NCI-H187 (cell line): ENCODE data around the gene LOXHD1.
A peak's percentile ranks its signal among the peaks of the same experiment; 100 is the strongest.

Experiments used
- DNase-seq, 2 experiments: peaks; one replicate each; lab custom pipeline; 2025; lab: John Stamatoyannopoulos, UW

Gene LOXHD1

DNA sequence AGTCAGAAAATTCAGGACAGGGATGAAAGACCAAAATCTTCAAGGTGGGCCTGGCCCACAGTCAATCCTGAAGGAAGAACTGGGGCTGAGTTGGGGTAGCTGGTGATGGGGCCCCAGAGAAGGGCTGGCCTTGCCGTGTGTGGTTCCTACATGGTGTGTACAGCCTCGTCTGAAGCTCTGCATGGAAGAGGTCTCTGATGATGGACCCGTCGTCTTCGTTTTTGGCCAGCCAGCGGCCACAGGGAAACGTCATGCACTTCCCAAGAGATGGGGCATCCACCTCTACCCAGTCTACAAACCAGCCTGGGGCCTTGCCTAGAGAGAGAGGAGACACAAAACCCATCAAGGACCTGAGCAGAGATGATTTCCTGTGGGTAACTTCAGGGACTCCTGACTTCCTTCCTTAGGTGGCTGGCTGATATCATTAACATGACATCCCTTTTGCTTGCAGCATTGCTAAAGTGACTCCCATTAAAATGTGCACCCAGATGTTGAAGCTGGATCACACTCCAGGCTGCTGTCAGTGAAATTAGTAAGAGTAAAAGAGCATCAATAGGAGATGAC lies 115.3 kb downstream of the LOXHD1 start:
- DNase-seq = no peak

DNA sequence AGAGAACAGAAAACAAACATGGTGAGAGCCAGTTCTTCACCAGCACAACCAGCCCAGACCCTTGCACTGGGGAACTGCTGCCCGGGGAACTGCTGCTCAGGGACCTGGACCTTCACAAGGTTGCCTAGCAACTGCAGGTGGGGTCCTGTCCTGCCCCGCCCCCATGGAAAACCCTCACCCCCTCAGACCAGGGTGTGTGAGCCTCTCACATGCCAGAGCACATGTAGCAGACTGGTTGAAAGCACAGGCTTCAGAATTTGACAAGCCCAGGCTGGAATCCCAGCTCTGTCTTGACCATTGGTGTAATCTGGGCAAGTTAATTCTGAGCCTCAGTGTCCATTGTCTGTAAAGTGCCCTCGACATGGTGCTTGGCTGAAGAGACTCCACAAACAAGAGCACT lies 118.6 kb downstream of the LOXHD1 start:
- no peak for DNase-seq

DNA sequence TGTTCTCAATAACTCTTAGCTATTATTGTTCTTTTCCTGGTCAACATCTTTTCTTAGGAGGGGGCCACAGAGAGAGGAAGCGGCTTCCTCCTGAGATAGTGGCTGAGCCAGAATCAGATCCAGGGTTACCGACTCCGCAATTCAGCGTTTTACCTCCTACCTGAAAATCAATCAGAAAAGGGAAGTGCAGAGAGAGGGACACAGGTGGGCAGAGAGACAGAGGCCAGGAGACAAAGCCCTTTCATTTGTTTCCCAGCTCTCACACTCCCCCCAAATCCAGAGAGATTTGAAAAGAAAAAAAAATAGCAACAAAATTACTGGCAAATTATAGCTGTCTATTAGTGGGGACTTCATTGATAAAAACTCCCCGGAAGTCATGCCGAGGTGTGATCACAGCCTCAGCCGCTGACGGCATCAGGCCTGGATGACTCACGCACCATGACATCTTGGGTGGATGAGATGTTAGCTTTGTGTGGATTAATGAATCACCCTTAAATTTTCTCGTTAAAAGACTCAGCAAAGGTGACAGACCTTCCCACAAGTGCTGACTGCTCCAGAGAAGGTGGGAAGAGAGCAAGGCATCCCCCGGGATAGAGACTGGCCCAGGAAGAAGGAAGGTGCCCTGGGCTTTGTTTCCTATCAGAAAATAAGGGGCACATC lies 120.7 kb downstream of the LOXHD1 start:
- DNase-seq = no peak

DNA sequence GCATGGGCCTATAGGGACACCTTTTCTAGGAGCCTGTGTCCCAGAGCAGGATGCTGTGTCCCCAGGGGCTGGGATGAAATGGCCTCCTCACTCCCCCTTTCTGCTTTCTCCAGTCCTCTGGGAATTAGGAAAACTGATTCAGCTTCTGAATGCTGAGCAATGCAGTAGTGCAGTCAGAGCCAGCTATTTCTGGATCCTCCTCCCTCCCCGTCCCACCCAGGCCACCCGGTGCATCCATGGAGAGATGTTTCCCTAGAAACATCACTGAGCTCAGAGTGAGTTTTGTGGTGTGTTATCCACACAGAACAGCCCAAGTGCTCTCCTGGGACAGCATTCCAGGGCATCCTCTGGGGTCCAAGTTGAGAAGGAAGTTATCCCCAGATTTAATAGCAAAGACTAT lies 125.5 kb downstream of the LOXHD1 start:
- DNase-seq = no peak

DNA sequence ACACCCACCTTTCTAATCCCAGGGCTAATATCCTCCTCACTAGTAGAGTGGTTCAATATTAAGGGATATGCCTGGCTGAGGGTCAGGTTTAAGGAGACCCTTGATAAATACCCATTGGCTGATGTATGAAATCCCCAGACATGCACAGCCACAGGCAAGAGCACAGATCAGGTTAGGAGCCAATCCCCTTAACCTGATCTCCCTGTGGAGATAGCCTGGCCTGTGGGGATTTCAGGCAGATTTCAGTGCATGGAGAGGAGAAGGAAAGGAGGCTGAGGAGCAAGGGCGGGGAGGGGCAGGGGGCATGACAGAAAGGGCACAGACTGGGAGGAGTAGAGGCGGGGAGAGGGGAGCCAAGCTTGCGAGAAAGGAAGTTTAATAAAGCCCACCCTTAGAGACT lies 129.0 kb downstream of the LOXHD1 start:
- no peak for DNase-seq

DNA sequence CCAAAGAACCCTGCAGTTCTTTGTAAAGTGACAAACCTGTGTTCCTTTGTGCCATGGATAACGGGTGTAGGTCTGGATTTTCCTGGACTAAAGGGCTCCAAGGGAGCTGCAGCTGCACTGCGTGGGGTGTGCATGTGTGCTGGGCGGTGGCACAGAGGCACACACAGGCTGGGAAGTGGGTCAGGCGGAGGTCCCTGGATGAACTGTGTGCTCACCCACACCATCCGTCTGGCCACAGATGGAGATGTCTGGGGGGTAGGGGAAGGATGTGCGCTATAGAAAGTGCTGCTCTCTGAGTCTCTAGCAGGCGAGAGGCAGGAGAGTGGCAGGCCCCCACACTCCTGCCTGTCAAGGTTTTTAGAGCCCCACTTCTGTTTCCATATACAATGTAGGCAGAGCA lies 137.2 kb downstream of the LOXHD1 start:
- DNase-seq = no peak

DNA sequence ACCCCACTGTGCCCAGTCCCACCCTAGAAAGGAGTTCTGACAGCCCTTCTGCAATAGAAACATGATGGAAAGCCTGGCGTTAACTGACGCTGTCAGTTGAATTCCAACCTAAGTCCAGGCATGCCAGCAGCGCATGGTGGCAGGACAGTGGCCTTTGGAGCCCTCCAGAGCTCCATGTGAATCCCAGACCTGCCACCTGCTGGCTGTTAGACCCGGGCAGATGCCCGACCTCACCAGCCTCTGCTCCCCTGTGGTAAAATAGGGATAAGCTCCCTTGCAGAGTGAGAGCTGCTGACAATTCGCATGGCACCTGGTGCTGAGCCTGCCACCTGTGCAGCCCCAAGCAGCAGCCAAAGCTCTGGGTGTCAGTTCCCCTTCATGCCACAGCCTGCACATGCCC lies 138.6 kb downstream of the LOXHD1 start:
- DNase-seq = no peak

DNA sequence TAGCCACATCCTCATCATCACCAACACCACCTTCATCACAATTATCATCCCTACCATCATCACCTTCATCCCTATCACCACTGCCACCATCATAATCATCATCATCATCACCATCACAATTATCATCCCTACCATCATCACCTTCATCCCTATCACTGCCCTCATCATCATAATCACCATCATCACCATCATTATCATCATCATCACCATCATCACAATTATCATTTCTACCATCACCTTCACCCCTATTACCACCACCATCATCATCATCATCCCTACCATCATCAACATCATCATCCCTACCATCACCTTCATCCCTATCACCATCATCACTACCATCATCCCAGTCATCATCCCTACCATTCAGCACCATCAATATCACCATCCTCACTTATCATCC lies 140.5 kb downstream of the LOXHD1 start:
- no peak for DNase-seq

DNA sequence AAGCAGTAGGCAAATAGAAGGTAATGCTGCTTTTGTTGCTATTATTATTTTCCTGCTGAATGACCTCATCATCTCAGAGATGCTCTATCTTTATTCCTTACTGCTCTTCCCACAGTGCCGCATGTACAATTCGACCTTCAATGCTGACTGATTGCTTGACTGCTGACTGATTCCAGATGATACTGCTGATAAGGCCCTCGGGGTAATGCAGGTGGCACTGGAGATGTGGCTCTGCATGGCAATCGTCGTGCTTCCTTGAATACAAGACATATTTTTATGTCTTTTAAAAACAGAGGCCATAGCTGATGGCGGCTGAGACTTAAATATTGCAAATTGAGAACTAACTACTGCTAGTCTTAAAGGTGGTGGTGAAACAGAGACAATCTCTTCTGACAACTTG lies 146.6 kb downstream of the LOXHD1 start:
- DNase-seq = no peak

DNA sequence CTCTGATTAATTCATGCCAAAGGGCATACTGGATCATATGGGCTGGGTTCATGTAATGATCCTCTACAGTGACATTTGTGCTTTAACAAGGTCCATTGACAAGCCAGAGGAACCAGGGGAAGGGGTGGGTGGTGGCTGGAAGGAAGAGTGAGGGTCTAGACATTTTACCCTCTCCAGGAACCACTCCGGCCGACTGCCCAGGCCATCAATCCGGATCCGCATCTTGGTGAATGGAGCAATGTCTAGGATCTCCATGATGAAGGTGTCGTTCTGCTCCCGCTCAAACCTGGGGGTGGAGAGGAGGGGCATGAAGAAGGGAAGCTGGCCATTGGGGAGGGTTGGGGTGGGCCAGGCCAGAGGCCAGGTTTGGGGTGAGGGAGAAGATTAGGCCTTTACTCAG lies 147.5 kb downstream of the LOXHD1 start:
- DNase-seq = no peak

DNA sequence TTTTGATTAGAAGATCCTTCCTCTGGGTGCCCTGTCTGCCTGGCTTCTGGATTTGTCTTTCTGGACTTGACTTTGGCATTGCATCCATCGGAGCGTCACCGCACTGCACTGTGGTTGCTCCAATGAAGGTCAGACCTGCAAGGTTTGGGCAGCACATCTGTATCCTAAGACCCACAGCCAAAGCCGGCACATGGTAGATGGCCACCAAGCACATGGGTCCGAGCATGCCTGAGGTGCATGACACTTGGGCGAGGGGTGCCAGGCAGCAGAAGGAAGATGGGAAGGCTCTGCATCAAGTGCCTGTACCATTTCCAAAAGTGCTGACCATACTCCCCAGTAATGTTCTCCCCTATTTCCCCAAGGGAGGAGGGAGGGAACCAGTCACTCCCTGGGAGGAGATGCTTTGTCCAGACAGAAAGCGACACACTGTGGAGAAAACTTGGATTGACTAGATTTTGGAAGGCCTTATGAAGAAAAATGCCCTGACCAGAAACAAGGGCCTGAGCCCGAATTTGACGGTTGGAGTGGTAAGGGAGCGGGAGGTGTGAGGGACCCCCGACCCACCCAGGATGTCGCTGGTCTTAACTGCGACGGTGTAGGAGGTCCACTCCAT lies 149.9 kb downstream of the LOXHD1 start:
- DNase-seq = no peak

DNA sequence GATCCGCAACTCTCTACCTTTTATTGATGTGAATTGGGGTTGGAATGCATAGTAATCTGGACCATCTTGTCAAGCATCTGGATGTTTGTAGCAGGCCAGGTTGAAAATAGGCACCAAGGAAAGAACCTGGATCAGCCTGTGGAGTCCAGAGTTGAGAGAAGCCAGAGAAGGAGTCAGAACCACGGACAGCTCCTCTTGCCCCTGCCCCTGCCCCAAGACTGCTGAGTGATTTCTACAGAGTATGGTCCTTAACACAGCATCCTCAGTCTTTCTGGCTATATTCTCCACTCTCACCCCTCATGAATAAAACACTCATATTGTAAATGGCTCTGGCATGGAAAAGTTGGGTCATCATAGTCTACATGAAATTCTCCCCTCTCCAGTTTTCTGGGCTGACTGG lies 154.6 kb downstream of the LOXHD1 start:
- no peak for DNase-seq

DNA sequence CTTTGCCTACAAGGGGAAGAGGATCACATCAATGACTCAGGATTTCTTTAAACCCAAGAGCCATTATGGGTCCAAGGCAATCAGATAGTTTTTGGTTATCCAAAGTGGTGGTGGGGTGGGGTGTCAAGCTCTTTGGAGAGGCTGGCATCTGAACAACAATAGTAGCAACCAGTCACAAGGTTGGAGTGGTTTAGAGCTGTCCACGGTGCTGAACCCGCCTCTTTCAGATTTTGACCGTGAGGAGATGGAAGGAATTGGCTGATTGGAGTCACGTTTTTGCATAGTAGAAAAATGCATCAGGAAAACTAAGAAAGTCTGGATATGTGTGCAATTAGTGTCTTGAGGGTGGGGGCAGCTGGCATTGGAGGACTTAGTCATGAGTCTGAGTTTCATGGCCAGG lies 159.9 kb downstream of the LOXHD1 start:
- no peak for DNase-seq

DNA sequence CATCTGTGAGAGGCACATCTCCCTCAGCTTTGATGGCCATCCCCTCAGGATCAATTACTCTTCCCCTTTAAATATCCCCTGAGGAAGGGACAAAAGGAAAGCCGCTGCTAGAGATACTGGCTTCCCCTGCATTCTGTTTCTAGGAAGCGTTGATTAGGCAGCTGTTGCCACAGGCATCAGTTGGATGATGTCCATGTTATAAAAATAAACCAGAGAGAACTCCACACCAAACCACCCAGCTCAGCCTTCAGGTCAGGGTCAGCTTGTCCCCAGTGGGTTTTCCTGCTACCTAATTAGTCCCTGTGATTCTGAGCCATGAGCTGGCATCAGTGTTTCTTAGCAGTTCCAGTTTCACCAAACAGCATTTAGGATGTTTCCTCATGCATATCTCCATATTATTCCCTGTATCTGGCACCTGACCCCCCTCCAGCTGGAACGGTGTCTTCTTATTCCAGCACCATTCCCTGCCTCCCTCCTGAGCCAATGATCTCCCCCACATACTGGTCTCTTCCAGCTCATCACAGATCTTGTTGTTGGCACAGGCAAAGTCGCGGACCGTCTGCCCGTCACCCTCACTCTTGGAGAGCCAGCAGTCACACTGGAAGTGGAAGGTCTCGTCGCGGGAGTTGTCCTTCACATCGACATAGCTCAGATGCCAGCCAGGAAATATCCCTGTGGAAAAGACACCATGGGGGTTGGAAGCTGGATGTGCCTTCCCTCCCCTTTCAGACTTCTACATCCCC lies 168.4 kb downstream of the LOXHD1 start:
- DNase-seq = no peak

DNA sequence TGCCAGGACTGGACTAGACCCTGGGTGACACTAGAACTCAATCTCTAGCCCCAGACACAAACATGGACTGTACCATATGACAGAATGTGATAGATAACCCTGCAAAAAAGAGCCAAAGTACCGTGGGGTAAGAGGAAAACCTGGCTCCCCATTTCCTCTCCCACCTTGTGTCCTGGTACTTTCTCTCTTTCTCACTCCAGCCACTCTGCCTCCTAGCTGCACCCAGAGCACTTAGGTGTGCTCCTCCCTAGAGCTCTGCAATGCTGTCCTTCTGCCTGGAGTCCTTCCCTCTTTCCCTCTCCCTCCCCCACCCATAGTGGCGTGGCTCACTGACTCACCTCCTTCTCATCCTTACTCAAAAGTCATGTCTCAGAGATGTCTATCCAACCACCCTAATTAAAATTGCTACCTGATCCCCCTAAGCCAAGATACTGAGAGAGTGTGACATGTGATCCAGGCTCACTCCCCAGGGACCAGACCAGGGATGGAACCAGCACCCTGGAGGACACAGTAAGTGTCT lies 171.3 kb downstream of the LOXHD1 start:
- no peak for DNase-seq

DNA sequence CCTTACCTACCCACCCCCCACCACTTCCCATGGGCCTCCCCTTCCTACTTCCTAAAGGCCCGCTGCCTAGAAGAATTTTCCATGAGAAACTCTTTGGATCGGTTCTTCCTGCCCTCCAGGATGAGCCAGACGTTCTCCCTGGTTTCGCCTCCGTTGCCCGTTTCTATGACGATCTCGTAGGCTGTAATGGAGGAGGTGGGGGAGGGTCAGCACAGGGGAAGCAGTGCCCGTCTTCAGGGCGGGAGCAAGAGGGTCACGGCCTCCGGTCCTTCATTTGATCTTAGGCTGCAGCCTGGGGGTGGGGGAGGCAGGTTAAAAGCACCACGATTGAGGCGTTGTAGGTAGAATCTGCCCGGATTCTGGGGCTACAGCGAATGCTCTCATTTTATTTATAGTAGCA lies 172.0 kb downstream of the LOXHD1 start:
- DNase-seq = no peak

DNA sequence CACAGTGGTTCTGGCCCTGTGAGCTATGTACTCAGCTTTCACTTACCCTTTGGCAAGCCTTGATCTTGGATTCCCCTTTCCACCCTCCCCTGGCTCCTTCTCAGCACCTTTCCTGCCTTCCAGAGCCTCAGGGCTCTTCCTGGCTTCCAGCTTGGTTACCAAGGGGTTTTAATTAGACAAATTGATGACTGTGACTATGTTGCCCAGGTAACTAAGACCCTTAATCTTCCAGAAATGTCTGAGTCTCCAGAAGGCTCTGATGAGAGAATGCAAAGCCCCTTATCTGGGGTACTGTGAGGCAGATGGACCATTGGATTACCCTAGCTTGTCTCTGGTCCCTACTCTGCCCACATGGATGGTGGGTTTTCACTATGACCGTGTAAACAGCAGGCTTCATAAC lies 174.2 kb downstream of the LOXHD1 start:
- no peak for DNase-seq

DNA sequence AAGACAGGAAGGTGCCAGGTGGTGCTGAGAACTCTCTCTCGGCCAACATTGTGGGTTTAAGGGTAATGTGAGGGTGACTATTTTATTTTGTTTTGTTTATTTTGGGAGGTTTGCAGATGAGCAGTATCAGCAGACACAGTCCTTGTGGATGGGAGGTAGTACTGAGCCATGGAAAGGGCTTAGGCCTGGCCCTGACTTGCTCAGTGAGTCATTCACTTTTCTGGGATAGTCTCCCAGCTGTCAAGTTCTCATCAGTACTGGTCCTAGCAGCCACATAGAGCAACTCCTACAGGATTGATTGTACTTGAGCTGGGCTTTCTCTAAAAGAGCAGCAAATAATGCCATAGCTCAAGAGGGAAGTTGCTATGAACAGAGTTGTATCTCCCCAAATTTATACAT lies 175.2 kb downstream of the LOXHD1 start:
- DNase-seq = no peak

DNA sequence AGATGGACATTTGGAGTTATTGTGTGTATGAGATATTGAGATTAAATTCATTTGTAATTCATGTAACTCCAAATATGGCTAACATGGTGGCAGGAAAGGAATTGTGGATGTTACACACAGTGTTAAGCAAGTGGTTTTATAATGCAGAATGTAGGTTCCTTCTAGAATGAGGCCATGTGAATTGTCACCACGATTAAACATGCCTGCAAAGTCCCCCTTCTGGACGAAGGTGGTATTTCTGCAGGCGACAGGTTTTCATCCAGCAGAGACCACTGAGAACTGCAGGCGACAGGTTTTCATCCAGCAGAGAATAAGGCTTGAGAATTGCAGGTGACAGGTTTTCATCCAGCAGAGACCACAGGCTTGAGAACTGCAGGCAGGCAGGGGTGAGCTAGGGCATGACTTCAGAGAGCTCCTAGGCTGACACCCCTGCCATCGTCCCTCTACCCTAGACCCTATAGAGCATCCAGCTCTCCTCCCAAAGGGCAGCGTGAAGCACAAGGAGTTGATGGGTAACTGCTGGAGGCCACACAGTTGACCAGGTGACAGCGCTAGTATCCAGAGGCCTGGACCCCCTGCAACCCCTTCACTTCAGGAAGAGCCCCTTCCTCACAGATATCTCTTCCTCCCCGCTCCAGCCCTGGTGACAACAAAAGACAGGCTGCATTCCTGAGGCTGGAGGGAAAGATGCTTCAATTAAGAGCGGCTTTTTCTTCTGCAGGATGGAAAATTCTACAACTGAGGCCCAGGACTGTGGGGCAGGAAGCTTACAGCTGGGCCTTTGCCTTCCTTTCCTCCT lies 175.8 kb downstream of the LOXHD1 start:
- DNase-seq = peak in 1 of 2 experiments; percentile 10

DNA sequence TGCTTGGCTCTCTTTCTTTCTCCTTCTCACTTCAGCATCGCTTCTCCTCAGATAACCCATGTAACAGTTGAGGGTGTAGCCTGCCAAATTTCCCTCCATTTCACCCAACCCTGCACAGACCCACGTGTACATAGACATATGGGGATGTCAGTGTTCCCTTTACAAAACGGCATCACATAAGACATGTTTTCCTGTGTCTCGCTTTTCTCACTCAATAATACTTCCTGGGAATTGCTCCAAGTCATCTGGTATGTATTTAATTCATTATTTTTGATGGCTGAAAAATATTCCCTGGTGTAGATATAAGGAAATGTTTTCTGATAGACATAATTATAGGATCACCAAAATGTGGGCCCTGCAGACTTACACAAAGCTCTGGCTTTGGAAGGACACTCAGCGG lies 176.8 kb downstream of the LOXHD1 start:
- DNase-seq = no peak

DNA sequence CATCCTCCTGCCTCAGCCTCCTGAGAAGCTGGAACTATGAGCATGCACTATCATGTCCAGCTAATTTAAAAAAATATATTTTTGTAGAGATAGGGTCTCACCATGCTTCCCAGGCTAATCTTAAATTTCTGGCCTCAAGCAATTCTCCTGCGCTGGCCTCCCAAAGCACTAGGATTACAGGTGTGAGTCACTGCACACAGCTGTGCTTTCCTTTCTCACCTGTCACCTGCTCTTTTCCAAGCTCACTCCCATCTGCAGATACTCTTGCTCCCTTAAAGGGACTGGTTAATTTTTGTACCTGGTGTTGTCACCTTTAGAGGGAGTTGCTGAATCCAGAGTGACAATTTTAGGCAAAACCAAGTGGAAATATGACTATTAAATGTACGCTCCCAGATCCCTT lies 178.2 kb downstream of the LOXHD1 start:
- no peak for DNase-seq

DNA sequence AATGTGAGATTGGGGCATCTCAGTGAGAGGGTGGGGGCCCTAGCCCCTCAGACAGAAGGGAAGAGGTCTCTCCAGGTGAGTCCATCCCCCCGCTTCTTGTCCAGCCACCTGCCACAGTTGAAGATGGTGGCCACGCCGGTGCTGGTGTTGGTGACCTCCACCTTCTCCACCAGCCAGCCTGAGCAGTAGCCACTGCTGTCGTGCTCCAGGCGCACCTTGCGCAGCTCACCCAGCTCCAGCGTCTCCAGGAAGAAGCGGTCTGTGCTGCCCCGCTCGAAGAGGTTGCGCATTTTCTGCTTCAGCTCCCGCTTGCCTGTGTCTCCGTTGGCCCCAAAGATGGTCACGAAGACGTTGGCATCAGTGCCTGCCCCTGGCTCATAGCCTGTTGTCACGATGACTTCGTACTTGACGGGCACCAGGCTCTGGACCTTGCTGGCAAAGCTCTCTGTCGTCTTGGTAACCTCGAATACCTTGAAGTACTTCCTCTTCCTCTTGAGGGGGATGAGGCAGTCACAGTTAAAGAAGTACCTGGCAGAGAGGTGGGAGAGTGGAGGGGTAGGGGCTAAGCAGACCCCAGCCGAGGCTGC lies 179.5 kb downstream of the LOXHD1 start:
- DNase-seq = no peak
